GM23338 (cell line): ENCODE measurements around the gene KNG1. TPM values are rescaled to one million over a fixed set of nuclear protein-coding genes. Genes with fewer than 3 reads are reported as not detected.

Experiments
- ATAC-seq: fragments of 200-7000 bp; cut with Tn5 transposase; 3 replicates; pipeline ENCODE4 v1.9.1; 2020
- DNase-seq: peaks from one replicate; pipeline ENCODE4 v3.0.0-alpha.2; 2015; ENCODE audit warnings: low spot score
- H2AFZ ChIP-seq: fragments of 200-600 bp; sonication (generic); 2 replicates; pipeline ENCODE4 v1.8.0; 2016; ENCODE audit warnings: antibody characterized with exemption, mild to moderate bottlenecking, moderate library complexity
- H3F3A ChIP-seq: fragments of 200-600 bp; sonication (generic); replicated peaks from 2 replicates; pipeline ENCODE4 v1.8.0; 2017; ENCODE audit warnings: antibody characterized with exemption, mixed run types, low read depth
- H3K27ac ChIP-seq: fragments of 200-600 bp; sonication (generic); 2 replicates; pipeline ENCODE4 v1.6.1; 2016; ENCODE audit warnings: low read depth
- H3K27me3 ChIP-seq: fragments of 200-600 bp; sonication (generic); 2 replicates; pipeline ENCODE4 v1.8.0; 2016; ENCODE audit warnings: mild to moderate bottlenecking, mixed run types, moderate library complexity; ENCODE audit not compliant: insufficient read depth
- H3K36me3 ChIP-seq: fragments of 200-600 bp; sonication (generic); 2 replicates; pipeline ENCODE4 v1.8.0; 2016; ENCODE audit warnings: mild to moderate bottlenecking; ENCODE audit not compliant: insufficient read depth
- H3K4me1 ChIP-seq: fragments of 200-600 bp; sonication (generic); 2 replicates; pipeline ENCODE4 v1.8.0; 2016; ENCODE audit warnings: mild to moderate bottlenecking, moderate library complexity; ENCODE audit not compliant: insufficient read depth
- H3K4me2 ChIP-seq: fragments of 200-600 bp; sonication (generic); 2 replicates; pipeline ENCODE4 v1.7.1; 2017; ENCODE audit warnings: mixed run types
- H3K4me3 ChIP-seq: fragments of 200-600 bp; sonication (generic); 2 replicates; pipeline ENCODE4 v1.6.1; 2016; ENCODE audit warnings: mixed run types
- H3K79me2 ChIP-seq: fragments of 200-600 bp; sonication (generic); replicated peaks from 2 replicates; pipeline ENCODE4 v1.8.0; 2017; ENCODE audit warnings: mild to moderate bottlenecking; ENCODE audit not compliant: insufficient read depth
- H3K9me2 ChIP-seq: fragments of 200-600 bp; sonication (generic); 2 replicates; pipeline ENCODE4 v1.8.0; 2017; ENCODE audit not compliant: insufficient read depth
- H4K20me1 ChIP-seq: fragments of 200-600 bp; sonication (generic); replicated peaks from 2 replicates; pipeline ENCODE4 v1.8.0; 2017; ENCODE audit warnings: mild to moderate bottlenecking; ENCODE audit not compliant: insufficient read depth
- H3K27ac Mint-ChIP-seq: 2 replicates; pipeline ENCODE4 v1.8.0; 2020; ENCODE audit warnings: inconsistent platforms, mild to moderate bottlenecking, moderate library complexity, mixed read lengths
- H3K27me3 Mint-ChIP-seq: 3 replicates; pipeline ENCODE4 v1.8.0; 2022; ENCODE audit warnings: low read depth, mild to moderate bottlenecking, moderate library complexity, mixed read lengths, inconsistent platforms; ENCODE audit not compliant: insufficient read depth, poor library complexity
- H3K36me3 Mint-ChIP-seq: 3 replicates; pipeline ENCODE4 v1.8.0; 2021; ENCODE audit warnings: low read depth, mild to moderate bottlenecking, inconsistent platforms, moderate library complexity, mixed read lengths
- H3K4me1 Mint-ChIP-seq: 3 replicates; pipeline ENCODE4 v1.8.0; 2020; ENCODE audit warnings: mild to moderate bottlenecking, inconsistent platforms, mixed read lengths
- H3K4me3 Mint-ChIP-seq: 3 replicates; pipeline ENCODE4 v1.8.0; 2021; ENCODE audit warnings: moderate library complexity, mild to moderate bottlenecking, inconsistent platforms, mixed read lengths
- H3K9me3 Mint-ChIP-seq: 3 replicates; pipeline ENCODE4 v1.8.0; 2020; ENCODE audit warnings: moderate library complexity, mild to moderate bottlenecking, inconsistent platforms, mixed read lengths
- EZH2 ChIP-seq: fragments of 200-600 bp; sonication (generic); IDR thresholded peaks from one replicate; pipeline ENCODE4 v1.8.0; 2017; ENCODE audit warnings: antibody characterized with exemption, mild to moderate bottlenecking, low read depth; ENCODE audit not compliant: unreplicated experiment
- EZH2phosphoT487 ChIP-seq: fragments of 200-600 bp; sonication (generic); IDR thresholded peaks from one replicate; pipeline ENCODE4 v1.8.1; 2018; ENCODE audit warnings: antibody characterized with exemption; ENCODE audit not compliant: unreplicated experiment
- NANOG ChIP-seq: IDR thresholded peaks from 2 replicates; pipeline ENCODE4 v1.6.1; 2016; ENCODE audit warnings: antibody characterized with exemption, borderline replicate concordance
- ZNF114 ChIP-seq: fragments of 250-450 bp; sonication (Bioruptor Pico); IDR thresholded peaks from 2 replicates; pipeline ENCODE4 v1.5.0; 2020; ENCODE audit warnings: mild to moderate bottlenecking, moderate library complexity
- polyA plus RNA-seq: library from polyadenylated mRNA; unstranded; fragments of >200 nt; fragmentation: Nextera tagmentation; extraction: Ambion mirVana; gene quantifications from 2 replicates; pipeline ENCODE4 v1.2.1, GENCODE V29; 2016
- total RNA-seq: library from RNA; depleted of rRNA; stranded (reverse); fragments of >200 nt; shearing (Covaris generic); gene quantifications from 2 replicates; pipeline ENCODE4 v1.2.3, GENCODE V29; 2014
- TF ChIP-seq, protein P1 (sequence below): IDR thresholded peaks from one replicate; pipeline ENCODE4 v1.6.1; 2018; ENCODE audit warnings: antibody characterized with exemption; ENCODE audit not compliant: unreplicated experiment
- TF ChIP-seq, protein P2 (sequence below): IDR thresholded peaks from 2 replicates; pipeline ENCODE4 v1.6.1; 2016; ENCODE audit warnings: antibody characterized with exemption
- TF ChIP-seq, protein P3 (sequence below), 2 experiments: fragments of 200-600 bp in 1 of 2; sonication (generic) in 1 of 2; conservative IDR thresholded peaks; 2 replicates each; pipeline versions ENCODE4 v1.5.1 to v1.6.1; 2016 to 2017; ENCODE audit warnings: antibody characterized with exemption in 2 of 2, low read depth in 2 of 2, mild to moderate bottlenecking in 2 of 2, moderate library complexity in 1 of 2
- TF ChIP-seq, protein P4 (sequence below): fragments of 250-450 bp; sonication (Bioruptor Pico); IDR thresholded peaks from 2 replicates; pipeline ENCODE4 v1.5.0; 2020; ENCODE audit warnings: mild to moderate bottlenecking, moderate library complexity

The KNG1 gene
- total and polyA plus RNA-seq, 2 experiments from 2014 or later: 0.49 TPM; not detected in 1

DNA sequence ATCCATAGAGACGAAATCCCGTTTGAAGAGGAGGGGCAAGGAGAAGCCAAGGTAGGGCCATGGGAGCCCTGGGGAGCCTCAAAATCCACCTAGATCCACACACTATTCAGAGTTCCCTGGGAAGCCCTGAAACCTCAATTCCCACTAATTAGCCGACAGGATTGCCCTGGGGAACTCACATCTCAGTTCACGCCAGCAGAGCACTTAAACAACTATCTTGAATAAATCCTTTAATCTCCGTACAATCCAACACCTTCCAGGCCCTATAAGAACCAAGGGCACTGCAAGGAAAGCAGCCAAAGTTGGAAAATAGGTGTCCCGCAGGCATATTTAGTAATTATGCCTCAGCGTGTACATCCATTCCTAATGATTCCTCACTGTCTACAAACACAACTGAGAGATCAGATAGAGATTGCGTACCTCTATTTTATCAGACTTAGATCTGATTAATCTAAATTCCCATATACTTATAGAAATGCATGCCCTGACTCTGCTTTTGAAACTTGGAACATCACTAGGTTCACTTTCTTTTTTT is 40.6 kb downstream of the KNG1 start (continued):
- TF ChIP-seq, protein P1, sequence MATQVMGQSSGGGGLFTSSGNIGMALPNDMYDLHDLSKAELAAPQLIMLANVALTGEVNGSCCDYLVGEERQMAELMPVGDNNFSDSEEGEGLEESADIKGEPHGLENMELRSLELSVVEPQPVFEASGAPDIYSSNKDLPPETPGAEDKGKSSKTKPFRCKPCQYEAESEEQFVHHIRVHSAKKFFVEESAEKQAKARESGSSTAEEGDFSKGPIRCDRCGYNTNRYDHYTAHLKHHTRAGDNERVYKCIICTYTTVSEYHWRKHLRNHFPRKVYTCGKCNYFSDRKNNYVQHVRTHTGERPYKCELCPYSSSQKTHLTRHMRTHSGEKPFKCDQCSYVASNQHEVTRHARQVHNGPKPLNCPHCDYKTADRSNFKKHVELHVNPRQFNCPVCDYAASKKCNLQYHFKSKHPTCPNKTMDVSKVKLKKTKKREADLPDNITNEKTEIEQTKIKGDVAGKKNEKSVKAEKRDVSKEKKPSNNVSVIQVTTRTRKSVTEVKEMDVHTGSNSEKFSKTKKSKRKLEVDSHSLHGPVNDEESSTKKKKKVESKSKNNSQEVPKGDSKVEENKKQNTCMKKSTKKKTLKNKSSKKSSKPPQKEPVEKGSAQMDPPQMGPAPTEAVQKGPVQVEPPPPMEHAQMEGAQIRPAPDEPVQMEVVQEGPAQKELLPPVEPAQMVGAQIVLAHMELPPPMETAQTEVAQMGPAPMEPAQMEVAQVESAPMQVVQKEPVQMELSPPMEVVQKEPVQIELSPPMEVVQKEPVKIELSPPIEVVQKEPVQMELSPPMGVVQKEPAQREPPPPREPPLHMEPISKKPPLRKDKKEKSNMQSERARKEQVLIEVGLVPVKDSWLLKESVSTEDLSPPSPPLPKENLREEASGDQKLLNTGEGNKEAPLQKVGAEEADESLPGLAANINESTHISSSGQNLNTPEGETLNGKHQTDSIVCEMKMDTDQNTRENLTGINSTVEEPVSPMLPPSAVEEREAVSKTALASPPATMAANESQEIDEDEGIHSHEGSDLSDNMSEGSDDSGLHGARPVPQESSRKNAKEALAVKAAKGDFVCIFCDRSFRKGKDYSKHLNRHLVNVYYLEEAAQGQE: no peak
- TF ChIP-seq EZH2: no peak

DNA sequence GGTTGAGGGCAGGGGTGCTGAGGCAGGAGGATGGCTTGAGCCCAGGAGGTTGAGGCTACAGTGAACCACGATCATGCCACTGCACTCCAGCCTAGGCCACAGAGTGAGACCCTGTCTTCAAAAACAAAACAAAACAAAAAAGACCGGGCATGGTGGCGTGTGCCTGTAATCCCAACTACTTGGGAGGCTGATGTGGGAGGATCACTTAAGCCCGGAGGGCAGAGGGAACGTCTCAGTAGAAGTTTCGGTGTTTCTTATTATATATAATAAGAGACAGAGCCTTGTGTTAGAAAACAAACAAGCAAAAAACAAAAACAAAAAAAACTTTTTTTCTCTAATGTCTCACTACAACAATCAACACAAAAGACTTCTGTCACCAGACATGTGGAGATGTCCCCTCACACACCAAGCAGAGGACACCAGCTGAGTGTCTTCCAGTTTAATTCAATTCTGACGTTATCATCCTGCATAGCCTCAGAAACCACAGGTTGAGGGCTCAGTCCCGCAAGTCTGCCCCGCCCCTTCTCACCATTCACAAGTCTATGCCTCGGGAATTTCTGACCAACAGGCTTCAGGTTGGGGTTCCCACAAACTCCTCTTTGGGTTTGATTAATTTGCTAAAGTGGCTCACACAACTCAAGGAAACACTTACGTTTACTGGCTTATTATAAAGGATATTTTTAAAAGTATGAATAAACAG is 42.2 kb downstream of the KNG1 start:
- H3K4me3 ChIP-seq: no peak overlapping the region
- no peaks in the 10 kb centered on the region for H3K36me3 ChIP-seq
- H3K27me3 Mint-ChIP-seq: peaks cover 6% of the 10 kb centered on the region
- H2AFZ ChIP-seq: no peak overlapping the region
- no peak overlapping the region for H3K27ac Mint-ChIP-seq
- H3K4me1 ChIP-seq: 0 out of 2 replicates have a peak, but pooled peaks cover 6% of the 10 kb centered on the region
- H3K27ac ChIP-seq: no peak overlapping the region
- DNase-seq (peak; percentile 48), ATAC-seq (peak; percentile 52)
- H3K27me3 ChIP-seq: no peaks in the 10 kb centered on the region
- H3K4me3 Mint-ChIP-seq: no peak overlapping the region
- TF ChIP-seq, protein P2, sequence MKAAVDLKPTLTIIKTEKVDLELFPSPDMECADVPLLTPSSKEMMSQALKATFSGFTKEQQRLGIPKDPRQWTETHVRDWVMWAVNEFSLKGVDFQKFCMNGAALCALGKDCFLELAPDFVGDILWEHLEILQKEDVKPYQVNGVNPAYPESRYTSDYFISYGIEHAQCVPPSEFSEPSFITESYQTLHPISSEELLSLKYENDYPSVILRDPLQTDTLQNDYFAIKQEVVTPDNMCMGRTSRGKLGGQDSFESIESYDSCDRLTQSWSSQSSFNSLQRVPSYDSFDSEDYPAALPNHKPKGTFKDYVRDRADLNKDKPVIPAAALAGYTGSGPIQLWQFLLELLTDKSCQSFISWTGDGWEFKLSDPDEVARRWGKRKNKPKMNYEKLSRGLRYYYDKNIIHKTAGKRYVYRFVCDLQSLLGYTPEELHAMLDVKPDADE: no peak
- no peak for TF ChIP-seq EZH2phosphoT487
- TF ChIP-seq, protein P3, sequence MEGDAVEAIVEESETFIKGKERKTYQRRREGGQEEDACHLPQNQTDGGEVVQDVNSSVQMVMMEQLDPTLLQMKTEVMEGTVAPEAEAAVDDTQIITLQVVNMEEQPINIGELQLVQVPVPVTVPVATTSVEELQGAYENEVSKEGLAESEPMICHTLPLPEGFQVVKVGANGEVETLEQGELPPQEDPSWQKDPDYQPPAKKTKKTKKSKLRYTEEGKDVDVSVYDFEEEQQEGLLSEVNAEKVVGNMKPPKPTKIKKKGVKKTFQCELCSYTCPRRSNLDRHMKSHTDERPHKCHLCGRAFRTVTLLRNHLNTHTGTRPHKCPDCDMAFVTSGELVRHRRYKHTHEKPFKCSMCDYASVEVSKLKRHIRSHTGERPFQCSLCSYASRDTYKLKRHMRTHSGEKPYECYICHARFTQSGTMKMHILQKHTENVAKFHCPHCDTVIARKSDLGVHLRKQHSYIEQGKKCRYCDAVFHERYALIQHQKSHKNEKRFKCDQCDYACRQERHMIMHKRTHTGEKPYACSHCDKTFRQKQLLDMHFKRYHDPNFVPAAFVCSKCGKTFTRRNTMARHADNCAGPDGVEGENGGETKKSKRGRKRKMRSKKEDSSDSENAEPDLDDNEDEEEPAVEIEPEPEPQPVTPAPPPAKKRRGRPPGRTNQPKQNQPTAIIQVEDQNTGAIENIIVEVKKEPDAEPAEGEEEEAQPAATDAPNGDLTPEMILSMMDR (conservative IDR thresholded peaks at IDR 0.05; ENCODE audit: low read depth in 2 of 2): no peak
- TF ChIP-seq, protein P4, sequence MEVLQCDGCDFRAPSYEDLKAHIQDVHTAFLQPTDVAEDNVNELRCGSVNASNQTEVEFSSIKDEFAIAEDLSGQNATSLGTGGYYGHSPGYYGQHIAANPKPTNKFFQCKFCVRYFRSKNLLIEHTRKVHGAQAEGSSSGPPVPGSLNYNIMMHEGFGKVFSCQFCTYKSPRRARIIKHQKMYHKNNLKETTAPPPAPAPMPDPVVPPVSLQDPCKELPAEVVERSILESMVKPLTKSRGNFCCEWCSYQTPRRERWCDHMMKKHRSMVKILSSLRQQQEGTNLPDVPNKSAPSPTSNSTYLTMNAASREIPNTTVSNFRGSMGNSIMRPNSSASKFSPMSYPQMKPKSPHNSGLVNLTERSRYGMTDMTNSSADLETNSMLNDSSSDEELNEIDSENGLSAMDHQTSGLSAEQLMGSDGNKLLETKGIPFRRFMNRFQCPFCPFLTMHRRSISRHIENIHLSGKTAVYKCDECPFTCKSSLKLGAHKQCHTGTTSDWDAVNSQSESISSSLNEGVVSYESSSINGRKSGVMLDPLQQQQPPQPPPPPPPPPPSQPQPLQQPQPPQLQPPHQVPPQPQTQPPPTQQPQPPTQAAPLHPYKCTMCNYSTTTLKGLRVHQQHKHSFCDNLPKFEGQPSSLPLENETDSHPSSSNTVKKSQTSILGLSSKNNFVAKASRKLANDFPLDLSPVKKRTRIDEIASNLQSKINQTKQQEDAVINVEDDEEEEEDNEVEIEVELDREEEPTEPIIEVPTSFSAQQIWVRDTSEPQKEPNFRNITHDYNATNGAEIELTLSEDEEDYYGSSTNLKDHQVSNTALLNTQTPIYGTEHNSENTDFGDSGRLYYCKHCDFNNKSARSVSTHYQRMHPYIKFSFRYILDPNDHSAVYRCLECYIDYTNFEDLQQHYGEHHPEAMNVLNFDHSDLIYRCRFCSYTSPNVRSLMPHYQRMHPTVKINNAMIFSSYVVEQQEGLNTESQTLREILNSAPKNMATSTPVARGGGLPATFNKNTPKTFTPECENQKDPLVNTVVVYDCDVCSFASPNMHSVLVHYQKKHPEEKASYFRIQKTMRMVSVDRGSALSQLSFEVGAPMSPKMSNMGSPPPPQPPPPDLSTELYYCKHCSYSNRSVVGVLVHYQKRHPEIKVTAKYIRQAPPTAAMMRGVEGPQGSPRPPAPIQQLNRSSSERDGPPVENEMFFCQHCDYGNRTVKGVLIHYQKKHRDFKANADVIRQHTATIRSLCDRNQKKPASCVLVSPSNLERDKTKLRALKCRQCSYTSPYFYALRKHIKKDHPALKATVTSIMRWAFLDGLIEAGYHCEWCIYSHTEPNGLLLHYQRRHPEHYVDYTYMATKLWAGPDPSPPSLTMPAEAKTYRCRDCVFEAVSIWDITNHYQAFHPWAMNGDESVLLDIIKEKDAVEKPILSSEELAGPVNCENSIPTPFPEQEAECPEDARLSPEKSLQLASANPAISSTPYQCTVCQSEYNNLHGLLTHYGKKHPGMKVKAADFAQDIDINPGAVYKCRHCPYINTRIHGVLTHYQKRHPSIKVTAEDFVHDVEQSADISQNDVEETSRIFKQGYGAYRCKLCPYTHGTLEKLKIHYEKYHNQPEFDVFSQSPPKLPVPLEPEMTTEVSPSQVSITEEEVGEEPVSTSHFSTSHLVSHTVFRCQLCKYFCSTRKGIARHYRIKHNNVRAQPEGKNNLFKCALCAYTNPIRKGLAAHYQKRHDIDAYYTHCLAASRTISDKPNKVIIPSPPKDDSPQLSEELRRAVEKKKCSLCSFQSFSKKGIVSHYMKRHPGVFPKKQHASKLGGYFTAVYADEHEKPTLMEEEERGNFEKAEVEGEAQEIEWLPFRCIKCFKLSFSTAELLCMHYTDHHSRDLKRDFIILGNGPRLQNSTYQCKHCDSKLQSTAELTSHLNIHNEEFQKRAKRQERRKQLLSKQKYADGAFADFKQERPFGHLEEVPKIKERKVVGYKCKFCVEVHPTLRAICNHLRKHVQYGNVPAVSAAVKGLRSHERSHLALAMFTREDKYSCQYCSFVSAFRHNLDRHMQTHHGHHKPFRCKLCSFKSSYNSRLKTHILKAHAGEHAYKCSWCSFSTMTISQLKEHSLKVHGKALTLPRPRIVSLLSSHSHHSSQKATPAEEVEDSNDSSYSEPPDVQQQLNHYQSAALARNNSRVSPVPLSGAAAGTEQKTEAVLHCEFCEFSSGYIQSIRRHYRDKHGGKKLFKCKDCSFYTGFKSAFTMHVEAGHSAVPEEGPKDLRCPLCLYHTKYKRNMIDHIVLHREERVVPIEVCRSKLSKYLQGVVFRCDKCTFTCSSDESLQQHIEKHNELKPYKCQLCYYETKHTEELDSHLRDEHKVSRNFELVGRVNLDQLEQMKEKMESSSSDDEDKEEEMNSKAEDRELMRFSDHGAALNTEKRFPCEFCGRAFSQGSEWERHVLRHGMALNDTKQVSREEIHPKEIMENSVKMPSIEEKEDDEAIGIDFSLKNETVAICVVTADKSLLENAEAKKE (CRISPR knock-in tag): no peak
- TF ChIP-seq NANOG: no peak
- no peak for TF ChIP-seq ZNF114
- H4K20me1 ChIP-seq: no peaks in the 10 kb centered on the region
- 0 out of 2 replicates have a peak, but pooled peaks cover 3% of the 10 kb centered on the region for H3K9me2 ChIP-seq
- no peaks in the 10 kb centered on the region for H3K79me2 ChIP-seq
- no peak overlapping the region for H3K4me2 ChIP-seq
- H3K4me1 Mint-ChIP-seq: peaks cover 4% of the 10 kb centered on the region
- no peaks in the 10 kb centered on the region for H3K9me3 Mint-ChIP-seq
- no peaks in the 10 kb centered on the region for H3K36me3 Mint-ChIP-seq
- H3F3A ChIP-seq: no peaks in the 10 kb centered on the region
